ENCODE measurements around the gene LRRC75A.

DNA sequence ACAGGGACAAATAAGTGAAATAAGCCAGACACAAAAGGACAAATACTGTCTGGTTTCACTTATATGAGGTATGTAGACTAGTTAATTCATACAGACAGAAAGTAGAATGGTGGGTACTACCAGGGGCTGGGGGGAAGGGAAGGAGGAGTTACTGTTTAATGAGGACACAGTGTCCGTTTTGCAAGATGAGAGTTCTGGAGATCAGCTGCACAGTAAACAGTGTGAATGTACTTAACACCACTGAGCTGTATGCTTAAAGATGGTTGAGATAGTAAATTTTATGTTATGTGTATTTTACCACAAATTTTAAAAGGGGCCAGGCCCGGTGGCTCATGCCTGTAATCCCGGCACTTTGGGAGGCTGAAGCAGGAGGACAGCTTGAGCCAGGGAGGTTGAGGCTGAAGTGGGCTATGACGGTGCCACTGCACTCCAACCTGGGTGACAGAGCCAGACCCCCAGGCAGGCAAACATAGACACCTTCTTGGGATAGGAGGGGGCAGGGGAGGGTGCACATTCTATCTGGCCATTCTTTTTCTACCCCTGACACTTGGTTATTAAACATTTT lies 23.5 kb downstream of the LRRC75A start:
- TF ChIP-seq, protein P1, sequence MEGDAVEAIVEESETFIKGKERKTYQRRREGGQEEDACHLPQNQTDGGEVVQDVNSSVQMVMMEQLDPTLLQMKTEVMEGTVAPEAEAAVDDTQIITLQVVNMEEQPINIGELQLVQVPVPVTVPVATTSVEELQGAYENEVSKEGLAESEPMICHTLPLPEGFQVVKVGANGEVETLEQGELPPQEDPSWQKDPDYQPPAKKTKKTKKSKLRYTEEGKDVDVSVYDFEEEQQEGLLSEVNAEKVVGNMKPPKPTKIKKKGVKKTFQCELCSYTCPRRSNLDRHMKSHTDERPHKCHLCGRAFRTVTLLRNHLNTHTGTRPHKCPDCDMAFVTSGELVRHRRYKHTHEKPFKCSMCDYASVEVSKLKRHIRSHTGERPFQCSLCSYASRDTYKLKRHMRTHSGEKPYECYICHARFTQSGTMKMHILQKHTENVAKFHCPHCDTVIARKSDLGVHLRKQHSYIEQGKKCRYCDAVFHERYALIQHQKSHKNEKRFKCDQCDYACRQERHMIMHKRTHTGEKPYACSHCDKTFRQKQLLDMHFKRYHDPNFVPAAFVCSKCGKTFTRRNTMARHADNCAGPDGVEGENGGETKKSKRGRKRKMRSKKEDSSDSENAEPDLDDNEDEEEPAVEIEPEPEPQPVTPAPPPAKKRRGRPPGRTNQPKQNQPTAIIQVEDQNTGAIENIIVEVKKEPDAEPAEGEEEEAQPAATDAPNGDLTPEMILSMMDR (IDR thresholded peaks at IDR 0.05): no peak
- TF ChIP-seq ZFX (IDR thresholded peaks at IDR 0.05; ENCODE audit: borderline replicate concordance): no peak
